Retina (tissue), 1 donor: Measurements from ENCODE around the gene RNASEH1.
"Not testable (repeated sequence)": the region's sequence is repeated elsewhere in the genome, so short reads cannot be mapped to it uniquely, and the experiment has no call there.

Experiments
- DNase-seq: peaks from one replicate; pipeline ENCODE4 v3.0.0-alpha.2; 2016

The RNASEH1 gene

GRCh38 chr2:3517948-3518495 lies 40.1 kb downstream of the RNASEH1 start:
- no peak for DNase-seq

GRCh38 chr2:3516831-3517230 lies 41.3 kb downstream of the RNASEH1 start:
- DNase-seq: no peak

- not testable (repeated sequence) for DNase-seq
Observed at GRCh38 chr2:3515438-3515837, 42.7 kb downstream of the RNASEH1 start.

- no peak for DNase-seq
Observed at GRCh38 chr2:3513026-3513810, 44.9 kb downstream of the RNASEH1 start.

GRCh38 chr2:3512086-3512485 lies 46.0 kb downstream of the RNASEH1 start:
- DNase-seq: no peak

GRCh38 chr2:3505771-3506170 lies 52.4 kb downstream of the RNASEH1 start:
- no peak for DNase-seq

- no peak for DNase-seq
Observed at GRCh38 chr2:3504741-3505140, 53.4 kb downstream of the RNASEH1 start.

- no peak for DNase-seq
Observed at GRCh38 chr2:3503483-3503882, 54.6 kb downstream of the RNASEH1 start.

GRCh38 chr2:3503046-3503445 lies 55.1 kb downstream of the RNASEH1 start:
- DNase-seq: no peak

- no peak for DNase-seq
Observed at GRCh38 chr2:3500326-3500899, 57.7 kb downstream of the RNASEH1 start.

GRCh38 chr2:3498783-3499394 lies 59.2 kb downstream of the RNASEH1 start:
- peak; percentile 28 for DNase-seq

- DNase-seq: not testable (repeated sequence)
Observed at GRCh38 chr2:3496708-3497080, 61.4 kb downstream of the RNASEH1 start.
